HG02763 (cell line): ENCODE measurements around the gene CAMTA1.

Experiments
- ATAC-seq: cut with Tn5 transposase; IDR thresholded peaks from one replicate; pipeline ENCODE4 v1.9.1; 2021; ENCODE audit warnings: mild to moderate bottlenecking, moderate library complexity; ENCODE audit not compliant: unreplicated experiment

CAMTA1 gene

DNA sequence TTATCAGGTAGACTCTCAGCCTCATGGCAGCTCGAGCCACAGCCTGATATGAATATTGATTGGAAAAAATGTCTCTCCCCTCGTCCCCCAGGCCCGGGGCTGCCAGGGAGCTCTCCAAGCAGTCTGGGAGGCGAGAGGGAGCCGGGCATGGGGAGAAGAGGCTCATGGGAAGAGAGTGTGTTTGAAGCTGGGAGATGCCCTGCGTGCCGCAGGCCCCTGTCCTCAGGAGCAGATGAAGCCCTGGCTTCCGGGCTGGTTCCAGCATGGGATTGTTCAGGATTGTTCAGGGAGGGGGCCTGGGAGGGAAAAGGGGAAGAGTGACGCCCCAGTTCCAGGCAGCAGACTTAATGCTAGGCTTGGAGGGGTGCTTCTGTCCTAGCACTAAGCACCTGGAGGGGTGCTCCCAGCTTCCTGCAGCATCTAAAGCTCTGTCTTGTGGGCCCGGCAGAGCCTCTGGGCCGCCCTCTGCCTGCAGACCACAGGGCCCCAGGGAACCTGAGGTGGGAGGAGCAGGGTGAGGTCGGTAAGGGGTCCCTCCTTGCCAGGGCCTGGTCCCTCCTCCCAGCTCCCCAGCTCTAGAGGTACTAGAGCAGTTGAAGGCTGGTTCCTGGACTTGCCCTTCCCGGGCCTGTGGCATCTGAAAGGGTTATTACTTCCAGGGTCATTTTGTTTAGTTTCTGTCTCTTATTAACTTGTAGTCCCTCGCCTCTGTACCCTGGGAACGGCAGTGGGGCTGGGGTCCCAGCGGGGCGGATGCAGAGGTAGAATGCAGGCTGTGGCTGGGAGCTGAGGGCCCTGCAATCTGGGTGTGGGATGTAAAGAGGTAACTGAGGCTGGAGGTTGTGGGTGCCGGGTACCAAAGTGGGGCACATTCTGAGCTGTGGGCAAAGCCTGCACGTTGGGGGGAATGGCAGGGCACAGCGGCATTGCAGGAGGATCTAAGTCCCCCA is 651.1 kb downstream of the CAMTA1 start:
- ATAC-seq = no peak

DNA sequence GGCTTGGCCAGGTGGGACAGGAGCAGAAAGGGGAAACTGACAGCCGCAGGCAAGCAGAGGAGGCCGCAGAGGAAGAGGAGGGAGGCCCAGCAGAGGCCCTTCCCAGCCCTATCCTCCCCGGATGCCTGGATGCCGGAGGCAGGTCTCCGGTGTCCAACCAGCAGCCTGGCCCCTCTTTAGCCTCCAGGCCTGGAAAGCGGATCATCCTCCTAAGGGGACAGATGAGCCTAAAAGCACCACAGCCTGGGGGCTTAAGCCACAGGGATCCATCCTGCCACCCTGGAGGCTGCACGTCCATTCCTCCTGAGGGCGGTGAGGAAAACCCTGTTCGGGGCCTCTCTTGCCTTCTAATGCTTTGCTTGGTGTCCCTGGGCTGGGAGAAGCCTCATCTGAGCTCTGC is 651.8 kb downstream of the CAMTA1 start:
- no peak for ATAC-seq

DNA sequence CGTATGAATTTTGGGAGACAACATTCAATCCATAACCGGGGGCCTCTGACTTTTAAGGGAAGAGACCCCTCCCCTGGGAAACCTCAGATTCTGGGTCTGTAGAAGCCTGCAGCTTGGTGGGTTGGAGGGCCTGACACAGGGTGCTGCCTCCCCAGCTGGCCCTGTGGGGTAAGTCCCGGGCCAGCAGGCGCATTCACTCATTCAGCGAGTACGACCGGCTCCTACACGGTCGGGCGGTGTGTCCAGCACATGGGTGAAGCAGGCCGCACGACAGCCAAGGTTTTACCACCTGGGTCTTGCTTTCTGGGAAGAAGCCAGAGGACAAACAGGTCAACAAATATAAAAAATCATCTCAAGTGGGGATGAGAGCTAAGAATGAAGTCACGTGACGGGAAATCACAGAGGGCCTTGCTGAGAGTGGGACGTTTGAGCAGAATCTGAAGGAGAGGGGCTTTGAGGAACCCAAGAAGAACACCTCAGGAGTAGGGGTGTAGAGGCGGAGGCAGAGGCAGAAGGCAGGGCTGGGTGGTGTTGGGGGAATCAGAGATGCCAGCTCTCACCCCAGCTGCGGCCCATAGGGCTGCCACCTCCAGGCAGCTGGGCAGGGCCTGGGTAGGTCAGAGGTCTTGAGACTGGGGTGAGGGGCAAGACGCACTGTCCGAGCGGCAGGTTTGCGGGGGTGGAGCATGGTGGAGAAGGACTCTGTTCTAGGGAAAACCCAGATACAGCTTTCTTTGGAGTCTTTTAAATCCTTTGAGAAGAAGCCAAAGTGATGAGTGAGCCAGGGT is 652.5 kb downstream of the CAMTA1 start:
- ATAC-seq = no peak

DNA sequence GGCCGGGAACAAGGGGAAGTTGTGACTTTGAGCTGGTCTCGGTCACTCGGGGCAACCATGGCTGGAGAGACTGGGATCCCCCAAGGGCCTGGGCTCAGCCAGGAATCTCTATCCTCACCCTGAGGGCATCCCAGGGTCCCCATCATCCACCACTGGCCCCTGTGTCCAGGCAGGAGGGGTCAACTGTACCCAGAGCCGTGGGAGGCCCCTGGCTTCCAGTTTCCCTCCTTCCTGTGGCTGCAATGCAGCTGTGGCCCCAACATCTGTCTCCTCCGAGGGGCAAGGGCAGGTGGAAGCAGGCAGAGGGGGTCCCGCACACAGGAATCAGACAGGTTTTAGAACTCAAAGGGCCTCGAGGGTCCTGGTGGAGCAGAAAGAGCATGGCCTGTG is 653.1 kb downstream of the CAMTA1 start:
- no peak for ATAC-seq

DNA sequence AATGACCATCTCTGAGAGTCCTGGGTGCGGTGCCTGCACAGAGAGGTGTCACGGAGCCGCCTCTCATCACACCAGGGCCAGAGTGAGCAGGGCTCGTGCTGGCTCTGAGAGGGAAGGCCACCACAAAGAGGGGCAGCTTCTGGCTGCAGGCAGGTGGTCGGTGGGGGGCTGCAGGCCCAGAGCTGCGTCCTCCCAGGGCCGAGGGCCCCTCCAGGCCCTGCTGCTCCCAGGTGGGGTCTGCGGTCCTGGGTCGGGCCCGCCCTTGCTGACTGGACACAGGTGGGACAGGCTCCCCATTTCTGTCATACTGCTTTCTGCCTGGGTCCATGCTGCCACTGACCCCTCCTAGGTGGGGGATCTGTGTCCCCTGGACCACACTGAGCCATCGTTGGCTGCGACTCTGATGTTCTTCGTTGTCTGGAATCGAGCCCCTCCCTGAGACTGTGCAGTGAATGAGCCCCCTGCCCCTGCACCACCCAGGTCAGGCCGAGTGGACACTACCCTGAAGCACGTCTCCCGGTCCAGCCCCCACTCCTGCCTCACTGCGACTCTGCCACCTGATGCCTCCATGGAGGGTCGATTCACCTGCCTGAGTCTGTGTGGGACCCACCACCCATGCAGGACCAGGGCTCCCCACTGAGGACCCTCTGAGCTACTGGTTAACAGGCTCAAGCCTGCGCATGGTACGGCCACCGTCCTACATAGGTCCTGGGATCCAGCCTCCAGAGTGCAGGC is 653.8 kb downstream of the CAMTA1 start:
- ATAC-seq = no peak

DNA sequence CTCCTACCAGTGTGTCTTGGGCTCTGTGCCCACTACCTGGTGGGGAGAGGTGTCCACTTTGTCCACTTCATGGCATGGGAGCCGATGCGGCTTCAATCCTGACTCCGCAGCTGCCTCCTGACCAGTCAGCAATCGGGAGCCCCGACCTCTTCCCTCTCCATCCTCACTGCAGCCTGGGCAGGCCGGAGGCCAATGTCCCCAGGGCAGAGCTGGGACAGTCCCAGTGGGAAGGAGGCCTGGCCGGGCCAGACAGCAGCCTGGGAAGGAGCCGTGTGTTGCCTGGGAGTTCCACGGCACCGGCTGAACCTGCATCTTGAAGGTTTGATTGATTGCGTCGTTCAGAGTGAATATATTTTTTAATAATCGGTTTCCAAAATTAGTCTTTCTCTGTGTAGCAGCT is 654.9 kb downstream of the CAMTA1 start:
- ATAC-seq = no peak

DNA sequence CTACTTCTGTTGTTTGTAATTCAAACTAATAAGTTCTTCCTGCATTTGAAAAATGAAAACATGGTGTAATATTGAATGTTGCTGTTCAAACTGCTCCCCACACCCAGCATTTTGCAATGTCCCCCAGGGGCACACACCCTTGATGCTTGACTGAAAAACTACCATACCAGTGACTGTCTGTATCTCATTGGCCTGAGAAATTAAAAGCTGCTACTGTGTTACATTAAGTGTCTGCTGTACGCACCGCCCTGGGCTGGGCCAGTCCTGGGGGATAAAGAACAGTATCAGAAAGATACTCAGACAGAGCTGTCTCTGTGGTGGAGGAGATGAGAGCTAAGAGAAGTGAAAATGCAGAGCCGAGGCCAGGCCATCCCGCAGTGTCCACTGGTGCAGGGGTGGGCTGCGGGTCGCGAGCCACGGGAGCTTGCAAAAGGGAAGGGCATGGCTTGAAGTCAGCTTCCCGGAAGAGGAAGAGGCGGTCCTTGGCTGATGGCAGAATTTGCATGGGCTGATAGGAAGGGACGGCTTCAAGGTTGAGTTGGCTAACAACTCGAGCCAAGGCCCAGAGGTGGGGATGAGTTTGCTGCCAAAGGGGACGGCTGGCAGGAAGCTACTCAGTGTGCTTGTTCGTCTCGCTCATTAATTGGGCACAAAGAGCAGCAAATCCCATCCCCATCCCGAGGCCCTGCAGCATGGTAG is 656.0 kb downstream of the CAMTA1 start:
- ATAC-seq = no peak

DNA sequence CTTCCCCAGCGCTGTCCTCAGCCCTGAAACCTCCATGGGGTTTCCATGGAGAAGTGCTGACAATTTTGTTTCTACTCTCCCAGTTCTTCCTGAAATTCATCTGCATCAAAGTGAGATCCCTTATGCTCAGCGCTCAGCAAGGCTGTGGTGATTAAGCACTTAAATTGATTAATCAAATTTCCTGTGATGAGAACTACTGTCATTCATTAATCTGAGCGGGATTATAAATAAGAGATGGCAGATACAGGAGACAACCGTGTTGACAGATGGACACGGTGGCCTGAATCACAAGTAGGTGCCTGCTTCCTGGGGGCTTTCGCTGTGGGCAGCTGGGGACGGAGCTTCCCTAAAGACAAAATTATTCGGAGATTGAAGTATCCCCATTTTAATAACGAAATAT is 656.8 kb downstream of the CAMTA1 start:
- no peak for ATAC-seq

DNA sequence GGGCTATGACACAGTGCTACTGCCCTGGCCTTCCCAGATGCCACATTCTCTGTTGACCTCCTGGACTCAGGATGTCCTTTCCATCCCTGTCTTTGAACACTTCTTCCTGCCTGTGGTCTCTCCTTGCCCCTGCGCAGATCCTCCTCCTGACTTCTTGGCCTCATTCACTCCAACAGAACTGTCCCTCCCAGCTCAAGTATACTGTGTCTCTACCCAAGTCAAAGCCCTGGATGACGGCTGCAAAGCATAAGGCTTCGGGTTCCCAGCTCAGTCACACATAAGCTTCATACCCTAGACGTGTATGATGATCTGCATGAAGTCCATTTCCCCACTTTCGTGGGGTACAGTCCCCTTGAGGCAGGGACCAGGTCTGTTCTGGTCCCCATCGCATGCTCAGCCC is 657.7 kb downstream of the CAMTA1 start:
- ATAC-seq = no peak

DNA sequence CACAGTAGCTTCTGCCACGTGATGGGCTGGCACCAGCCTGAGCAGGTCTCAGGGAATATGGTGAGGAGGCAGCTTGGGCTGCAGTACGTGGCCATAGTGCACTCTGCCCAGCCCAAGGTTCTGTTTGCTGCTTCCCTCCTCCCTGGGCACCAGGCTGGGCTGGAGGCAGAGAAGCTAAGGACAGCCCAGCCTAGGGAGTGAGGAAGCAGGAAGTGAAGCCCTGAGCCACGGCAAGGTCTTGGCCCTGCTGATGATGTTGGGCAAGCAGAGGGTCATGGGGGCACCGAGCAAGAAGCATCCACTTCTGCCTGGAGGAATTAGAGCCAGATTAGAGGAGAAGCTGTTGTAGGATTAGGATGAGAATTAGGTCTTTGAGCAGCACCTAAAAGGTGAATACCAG is 659.1 kb downstream of the CAMTA1 start:
- no peak for ATAC-seq

DNA sequence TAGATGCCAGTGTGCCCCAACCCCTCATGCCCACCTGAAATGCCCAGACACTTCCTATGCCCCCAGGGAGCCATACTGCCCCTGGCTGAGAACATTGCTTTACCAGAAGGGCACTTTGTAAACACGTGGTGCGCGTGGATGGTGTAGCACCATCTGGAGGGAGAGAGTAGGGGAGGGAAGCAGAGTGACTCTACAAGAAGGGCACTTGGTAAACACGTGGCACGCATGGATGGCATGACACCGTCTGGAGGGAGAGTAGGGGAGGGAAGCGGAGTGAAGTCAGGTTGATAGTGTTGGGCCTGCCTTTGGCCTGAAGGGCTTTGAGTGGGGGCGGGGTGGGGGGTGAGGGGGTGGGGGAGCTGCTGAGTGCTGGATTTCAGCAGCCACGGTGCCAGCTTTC is 661.8 kb downstream of the CAMTA1 start:
- no peak for ATAC-seq

DNA sequence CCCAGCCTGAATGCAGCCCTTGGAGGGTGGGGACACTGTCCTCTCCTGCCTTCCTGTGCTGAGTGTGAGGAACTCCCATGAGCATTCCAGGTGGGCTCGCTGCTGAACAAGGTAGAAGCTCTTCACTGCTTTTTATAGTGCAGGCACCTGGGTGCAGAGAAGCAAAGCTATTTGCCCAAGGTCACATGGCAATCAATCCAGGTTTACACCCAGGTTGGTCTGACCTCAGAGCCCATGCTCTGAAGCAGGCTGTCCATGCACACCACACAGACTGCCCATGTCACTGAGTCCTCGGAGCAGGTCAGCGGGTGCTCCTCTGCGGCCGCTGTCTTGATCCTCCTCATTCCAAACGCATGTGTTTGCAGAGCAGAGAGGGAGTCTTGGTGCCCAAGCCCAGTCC is 662.5 kb downstream of the CAMTA1 start:
- ATAC-seq = no peak

DNA sequence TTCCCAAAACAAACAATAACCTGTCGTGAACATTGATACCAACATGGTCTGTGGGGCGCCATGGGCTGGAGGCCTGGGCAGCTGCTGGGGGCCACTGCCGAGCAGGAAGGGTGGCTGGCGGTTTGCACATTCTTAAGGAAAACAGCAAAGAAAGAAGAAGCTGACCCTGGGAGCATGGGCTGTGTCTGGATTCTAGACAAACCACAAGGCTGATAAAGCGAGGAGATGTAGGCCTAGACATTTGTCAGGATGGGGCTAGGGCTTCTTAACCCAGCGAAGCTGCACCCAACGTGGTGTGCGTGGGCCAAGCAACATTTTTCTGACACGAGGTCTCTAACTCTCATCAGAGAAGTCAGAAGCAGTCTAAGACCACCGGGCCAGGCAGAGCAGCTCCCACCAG is 663.7 kb downstream of the CAMTA1 start:
- no peak for ATAC-seq

DNA sequence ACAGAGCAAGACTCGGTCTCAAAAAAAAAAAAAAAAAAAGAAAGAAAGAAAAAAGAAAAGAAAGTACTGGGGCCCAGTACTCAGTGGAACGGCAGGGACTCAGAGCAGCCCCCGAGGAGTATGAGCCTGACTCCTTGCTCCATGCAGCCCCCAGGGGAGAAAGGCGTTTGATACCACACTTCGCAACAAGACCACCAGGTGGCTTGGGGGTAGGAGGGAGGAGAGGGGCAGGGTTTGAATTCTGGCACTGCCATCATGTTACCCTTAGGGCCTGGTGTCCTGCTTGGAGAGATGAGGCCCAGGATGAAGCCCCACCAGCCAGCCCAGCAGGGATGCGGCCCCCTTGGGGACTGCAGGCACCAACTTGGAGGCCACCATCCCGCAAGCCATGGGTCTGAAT is 664.5 kb downstream of the CAMTA1 start:
- no peak for ATAC-seq

DNA sequence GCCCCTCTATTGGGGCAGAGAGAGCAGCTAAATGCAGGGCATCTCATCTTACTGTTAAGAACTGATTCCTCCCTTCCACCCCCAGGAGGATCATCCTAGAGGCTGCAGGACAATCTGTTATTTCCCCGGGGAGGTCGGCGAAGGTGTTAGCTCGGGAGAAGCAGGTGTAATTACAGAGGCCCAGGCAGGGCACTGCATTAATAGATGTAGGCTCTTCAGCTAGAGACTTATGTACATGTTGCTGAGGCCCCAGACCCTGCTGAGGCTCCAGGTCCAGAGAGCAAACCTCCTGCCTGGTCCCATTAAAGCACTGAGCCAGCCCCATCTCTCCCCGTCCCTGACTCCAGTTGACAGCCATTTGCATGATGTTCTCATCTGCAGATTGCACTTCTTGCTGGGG is 665.6 kb downstream of the CAMTA1 start:
- no peak for ATAC-seq

DNA sequence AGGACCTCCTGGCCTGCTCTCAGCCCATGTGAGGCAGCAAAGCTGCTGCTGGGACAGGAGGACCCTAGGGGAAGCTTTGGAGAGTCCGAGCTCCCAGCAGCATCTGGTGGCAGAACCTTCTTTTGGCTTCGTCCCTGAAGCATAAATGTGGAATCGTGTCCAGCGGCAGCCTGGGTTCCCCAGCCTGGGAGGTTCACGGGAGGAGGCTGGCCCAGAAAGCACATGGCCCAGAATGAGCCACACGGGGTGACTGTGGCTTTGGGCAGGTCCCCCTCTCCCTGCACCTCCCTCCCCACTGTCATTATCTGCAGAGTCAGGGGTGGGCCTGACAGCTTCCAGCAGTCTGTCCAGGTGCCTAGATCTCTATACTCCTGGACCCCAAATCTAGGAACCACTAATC is 667.8 kb downstream of the CAMTA1 start:
- no peak for ATAC-seq

DNA sequence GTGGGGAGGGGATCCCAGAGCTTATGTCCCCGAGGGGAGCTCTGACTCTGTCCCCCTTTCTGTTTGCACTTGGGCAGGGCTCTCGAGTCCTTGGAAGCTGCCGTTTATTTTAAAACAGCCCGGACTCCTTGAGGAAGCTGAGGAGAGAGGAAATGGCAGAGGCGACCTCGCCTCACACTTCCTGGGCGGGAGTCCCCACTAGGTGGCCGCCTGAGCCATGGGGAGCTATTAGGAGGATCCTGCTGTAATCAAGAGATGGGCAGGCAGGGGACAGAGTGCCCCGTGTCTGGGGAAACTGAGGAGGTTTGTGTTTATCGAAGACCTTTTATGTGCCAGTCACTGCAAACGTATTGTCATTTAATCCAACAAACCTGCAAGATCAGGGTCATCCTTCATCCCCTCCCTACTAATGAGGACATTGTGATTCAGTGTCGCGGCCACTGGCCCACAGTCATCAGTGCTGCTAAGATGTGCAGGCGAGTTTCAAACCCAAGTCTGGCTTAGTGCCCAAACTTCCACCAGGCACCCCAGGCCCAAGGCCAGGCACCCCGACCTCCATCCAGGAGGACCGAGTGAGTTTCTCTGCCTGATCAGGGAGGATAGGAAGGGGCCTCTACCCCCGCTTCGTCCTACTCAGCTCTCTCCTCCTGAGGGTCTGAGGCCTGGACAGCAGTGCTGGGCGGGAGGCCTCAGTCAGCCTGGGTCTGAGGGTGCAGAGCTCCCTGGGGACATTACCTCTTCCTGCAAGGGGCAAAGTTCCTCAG is 669.0 kb downstream of the CAMTA1 start:
- no peak for ATAC-seq

DNA sequence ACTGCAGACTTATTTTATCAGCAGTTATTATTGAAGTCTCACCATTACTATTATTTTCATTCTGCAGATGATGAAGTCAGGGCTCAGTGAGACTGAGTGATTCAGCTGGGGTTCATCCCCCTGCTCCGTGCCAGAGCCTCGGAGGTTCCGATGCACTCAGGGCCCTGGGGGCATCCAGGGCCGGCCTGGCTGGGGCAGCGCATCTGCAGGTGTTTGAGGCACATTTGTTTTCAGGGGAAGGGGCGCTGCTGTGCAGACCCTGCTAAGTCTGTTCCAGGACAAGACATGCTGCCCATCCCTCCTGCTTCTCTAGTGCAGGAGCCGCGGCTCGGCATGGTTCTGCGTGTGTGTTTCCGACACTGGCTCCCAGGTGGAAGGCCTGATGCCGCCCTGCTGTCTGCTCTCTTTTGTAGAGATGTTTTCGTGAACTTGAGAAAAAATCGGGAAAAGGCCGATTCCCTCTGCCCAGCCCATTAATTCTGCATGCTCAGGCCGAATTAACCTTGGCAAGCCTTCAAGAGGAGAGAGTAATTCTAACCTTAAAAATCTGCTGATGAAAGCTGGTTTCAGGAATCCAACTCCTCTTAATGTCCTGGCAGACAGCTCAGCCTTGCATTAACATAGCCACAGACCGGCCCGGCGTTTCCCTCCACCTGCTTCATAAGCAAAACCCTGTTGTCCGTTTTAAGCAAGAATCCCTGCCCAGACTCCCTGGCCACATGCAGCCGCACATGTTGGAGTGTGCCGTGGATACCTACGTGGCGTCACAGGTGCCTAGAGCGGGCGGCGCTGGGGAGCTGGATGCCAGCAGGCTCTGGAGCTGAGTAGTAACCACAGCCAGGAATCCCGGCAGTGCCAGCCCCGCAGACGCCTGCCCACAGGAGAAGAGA is 669.9 kb downstream of the CAMTA1 start:
- ATAC-seq = no peak
